Posterior cingulate gyrus (tissue), 11 donors: ENCODE results near the gene PAFAH1B1.
"Not testable (repeated sequence)": the region's sequence is repeated elsewhere in the genome, so short reads cannot be mapped to it uniquely, and the experiment has no call there.

ENCODE experiments used
- DNase-seq, 10 donors: peaks; one replicate each; pipeline versions ENCODE4 v3.0.0 to v3.0.0-alpha.2; 2020 to 2021; ENCODE audit warnings: mixed read lengths in 3 of 10
- intact Hi-C: fragments of 100-400 bp; cut with DNase I; formaldehyde crosslinking; loops from one replicate; pipeline ENCODE4 v1.15.1; 2023

Gene PAFAH1B1

DNA sequence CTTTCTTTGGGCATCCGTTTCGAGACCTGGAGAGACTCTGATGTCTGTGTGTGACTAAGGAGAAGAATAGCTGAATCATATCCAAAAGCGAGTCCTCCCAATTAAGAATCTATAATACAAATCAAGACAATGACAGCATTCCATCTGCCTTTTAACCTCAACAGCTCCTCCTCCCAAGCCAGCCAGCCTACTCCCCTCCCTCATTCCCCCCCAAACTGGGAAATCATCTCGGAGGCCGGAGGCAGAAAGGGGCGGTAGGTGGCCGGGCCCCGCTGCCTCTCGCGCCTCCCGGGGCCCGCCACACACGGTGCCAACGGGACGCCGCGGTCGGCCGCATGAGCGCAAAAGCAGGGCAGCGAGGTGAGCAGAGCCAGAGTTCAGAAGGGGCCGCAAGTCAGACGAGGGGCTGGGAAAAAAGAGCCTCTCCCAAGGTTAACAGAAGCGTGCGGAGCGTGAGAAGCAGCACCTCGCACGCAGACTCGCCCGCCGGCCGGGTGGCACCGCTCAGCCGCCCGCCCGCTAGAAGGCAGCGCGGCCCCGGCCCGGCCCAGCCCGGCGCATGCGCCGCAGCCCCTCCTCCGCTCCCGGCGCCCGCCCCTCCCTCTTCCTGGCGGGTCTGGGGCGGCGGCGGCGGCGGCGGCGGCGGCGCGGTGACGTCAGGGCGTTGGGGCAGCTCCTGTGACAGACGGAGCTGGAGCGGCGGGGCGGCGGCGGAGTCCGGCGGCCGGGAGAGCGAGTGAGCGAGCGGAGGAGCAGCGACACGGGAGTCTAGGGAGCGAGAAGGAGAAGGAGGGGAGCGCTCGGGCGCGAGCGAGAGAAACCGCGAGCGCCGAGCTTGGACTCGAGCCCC lies at the start of gene PAFAH1B1:
Gene PAFAH1B1 (plus strand): TSS at position 684 of the 850 bp plus-strand sequence. CDS start 44,635 bp downstream, outside the sequence.
- peak; percentile 85 to 99 (median 90) for DNase-seq
- intact Hi-C loops: loop anchor here (2.0 to 10.0 kb wide), 3 partner anchors 80 to 191 kb away; partner anchors contain the start of genes CLUH and MNT

DNA sequence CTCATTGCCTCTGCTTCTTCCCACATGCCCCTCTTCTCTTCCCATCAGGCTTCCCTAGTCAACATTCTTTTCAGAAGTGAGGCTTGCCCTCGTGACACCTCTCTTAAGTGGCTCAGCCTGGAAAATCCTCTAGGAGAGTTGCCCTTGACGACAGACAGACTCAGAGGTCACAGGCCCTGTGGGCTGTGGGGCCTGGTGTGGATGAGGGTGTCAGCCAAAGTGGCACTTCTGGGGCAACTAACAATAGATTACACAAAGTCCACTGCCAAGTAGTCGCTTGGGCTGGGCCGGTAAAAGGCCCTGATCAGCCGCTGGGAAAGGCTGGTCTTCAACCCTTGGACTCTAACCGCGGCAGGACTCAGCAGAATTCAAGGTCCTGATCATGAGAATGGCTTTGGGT lies 48.1 kb upstream of the PAFAH1B1 start:
- DNase-seq: no peak
- intact Hi-C loops: no loop called here

DNA sequence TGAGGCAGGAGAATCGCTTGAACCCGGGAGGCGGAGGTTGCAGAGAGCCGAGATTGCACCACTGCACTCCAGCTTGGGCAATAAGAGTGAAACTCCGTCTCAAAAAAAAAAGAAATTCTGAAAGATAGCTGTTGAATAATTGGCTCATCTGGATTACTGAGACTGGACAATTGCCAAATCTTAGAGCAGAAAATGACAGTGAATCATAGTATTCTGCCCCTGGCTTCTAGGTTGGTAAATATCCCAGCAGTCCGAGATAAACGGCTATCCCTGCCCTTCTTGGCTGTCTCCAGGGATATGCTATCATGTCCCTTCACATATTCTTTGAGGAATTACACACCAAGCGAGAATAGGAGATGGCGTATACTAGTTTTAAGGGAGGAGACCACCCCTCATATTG lies 46.3 kb upstream of the PAFAH1B1 start:
- intact Hi-C loops: no loop called here
- DNase-seq: no peak

DNA sequence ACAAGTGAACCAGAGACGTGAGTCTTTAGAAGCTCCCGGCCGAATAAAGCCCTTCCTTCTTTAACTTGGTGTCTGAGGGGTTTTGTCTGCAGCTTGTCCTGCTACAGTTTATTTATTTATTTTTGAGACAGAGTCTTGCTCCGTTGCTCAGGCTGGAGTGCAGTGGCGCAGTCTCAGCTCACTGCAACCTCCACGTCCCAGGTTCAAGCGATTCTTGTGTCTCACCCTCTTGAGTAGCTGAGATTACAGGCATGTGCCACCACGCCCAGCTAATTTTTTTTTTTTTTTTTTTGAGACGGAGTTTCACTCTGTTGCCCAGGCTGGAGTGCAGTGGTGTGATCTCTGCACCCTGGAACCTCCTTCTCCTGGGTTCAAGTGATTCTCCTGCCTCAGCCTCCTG lies 45.4 kb upstream of the PAFAH1B1 start:
- intact Hi-C loops, DNase-seq: not testable (repeated sequence)

DNA sequence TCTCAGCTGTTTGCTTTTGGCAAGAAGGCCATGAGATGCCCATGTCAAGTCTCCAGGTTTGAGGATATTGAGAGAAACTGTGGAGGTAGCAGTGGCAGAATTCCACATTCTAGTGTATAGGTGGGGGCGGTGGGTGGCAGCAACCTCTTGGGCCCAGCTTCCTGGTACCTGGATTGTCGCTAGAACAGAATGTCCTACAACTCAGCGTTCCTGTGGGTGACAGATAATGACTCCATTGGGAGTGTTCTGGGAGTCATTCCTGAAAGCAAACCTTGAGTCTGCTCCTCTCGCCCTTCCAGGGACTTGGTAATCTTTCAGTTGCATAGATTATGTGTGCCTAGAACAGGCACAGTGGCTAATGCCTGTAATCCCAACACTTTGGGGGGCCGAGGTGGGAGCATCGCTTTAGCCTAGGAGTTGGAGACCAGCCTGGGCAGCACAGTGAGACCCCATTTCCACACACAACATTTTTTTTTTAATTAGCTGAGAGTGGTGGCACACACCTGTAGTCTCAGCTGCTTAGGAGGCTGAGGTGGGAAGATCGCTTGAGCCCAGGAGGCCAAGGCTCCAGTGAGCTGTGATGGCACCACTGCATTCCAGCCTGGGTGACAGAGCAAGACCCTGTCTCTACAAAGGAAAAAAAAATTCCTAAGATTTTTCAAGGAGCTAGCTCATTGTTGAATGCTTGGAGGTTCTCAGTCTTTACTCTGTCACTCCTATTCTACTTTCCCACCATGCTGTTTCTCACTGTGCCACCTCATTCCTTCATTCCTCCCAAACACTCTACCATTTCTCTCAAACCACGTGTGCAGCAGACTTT lies 43.9 kb upstream of the PAFAH1B1 start:
- no peak for DNase-seq
- intact Hi-C loops: no loop called here

DNA sequence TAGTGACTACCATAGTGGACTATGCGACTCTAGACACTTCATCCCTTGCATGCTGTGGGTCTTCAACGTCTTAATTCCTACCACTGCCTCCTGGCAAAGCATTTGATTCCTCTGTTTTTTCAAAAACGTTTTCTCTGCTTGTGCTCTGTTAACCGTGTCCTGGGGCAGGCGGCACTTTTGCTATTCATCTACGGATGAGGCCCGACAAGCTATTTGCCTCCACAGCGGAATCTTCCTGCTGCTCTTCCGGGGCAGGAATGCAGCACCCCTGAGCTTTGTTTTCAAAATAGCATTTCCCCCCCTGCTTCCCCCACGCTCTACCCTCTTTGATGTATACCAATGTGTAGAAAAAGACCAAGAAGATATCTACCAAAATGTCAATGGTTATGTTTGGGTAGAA lies 42.0 kb upstream of the PAFAH1B1 start:
- intact Hi-C loops: no loop called here
- DNase-seq: no peak

DNA sequence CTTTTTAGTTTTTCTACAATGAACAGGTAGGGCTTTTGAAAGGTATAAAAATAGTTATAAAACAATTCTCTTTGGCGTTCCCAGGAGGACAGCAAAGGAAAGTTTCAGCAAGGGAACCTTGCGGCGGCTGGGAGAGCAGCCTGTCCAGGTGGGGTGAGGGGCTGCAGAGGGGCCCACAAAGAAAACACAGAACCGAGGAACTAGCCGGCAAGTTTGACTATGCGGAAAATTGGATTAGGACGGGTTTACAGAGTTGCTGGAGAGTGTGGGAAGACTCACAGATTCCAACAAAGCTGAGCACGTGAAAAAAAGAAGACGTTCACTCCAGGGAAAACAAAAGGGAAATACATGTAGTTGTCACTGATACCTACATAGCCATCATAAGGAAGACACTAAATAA lies 41.5 kb upstream of the PAFAH1B1 start:
- DNase-seq: no peak
- intact Hi-C loops: no loop called here

DNA sequence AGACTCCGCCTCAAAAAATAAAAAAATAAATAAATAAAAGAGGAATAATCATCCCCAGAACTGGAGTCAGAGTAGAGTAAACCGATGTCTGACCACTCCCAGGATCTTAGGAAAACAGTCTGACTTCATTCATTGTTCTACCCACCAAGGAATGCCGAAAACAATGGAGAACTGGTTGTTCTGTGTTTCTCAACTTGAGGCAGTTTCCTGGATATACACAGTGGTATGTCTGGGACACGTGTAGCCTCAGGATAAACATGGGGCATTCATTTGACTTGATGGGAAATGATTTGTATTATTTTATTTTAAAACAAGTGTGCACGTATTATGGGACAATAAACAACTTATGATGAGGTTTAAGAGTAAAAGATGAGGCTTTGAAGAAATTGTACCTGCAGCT lies 32.8 kb upstream of the PAFAH1B1 start:
- intact Hi-C loops: no loop called here
- DNase-seq: no peak

DNA sequence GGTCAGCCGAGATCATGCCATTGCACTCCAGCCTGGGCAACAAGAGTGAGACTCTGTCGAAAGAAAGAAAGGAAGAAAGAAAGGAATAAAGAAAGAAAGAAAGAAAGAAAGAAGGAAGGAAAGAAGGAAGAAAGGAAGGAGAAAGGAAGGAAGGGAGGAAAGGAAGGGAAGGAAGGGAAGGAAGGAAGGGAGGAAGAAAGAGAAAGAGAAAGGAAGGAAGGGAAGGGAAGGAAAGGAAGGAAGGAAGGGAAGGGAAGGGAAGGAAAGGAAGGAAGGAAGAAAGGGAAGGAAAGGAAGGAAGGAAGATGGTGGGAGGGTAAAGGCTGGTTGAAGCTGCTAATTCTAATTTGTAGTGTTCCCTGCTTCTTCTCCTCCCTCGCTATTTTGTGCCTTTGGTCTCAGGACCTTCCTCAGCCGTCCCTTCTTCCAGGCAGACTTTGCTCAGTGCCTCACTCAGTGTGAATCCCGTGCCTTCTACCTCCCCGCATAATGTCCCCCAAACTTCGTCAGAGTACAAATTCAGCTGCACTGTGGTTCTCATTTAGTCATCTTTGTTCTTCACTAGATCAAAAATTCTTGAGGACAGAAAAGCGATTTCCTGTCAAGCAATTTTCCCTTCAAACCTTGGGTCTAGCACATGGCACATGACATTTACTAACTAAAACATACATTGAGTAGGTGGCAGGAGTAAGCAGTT lies 31.1 kb upstream of the PAFAH1B1 start:
- intact Hi-C loops: no loop called here
- DNase-seq: no peak

DNA sequence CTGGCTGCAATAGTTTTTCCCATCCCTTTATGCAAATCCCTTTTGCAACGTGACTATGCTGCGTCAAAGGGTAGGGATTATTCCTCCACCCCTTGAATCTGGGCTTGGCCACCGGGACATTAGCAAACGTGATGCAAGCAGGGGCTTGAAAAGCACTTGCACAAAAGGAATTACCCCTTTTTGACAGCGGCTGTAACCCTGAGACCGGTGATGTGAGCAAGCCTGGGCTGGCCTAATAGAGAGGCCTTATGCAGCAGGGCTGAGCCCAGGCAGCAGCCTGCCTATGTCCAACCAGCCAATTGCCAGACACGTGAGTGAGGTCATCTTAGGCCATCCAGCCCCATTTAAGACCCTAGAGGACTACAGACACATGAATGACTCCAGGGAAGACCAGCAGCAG lies 30.4 kb upstream of the PAFAH1B1 start:
- no peak for DNase-seq
- intact Hi-C loops: no loop called here

DNA sequence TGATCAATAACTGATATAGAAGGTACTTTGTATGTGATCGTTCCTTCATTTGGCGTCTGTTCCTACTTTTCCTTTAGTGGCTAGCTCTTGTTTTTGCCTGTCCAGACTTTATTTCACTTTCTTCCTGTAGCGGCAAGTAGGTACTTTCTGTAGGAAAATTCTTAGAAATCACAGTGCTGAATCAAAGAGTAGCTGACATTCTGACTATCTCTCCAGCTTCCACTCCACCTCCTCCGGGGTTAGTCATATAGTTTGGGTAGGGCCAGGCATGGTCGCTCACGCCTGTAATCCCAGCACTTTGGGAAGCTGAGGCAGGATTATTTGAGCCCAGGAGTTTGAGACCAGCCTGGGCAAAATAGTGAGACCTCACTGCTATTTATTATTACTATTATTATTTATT lies 29.9 kb upstream of the PAFAH1B1 start:
- intact Hi-C loops: no loop called here
- no peak for DNase-seq

DNA sequence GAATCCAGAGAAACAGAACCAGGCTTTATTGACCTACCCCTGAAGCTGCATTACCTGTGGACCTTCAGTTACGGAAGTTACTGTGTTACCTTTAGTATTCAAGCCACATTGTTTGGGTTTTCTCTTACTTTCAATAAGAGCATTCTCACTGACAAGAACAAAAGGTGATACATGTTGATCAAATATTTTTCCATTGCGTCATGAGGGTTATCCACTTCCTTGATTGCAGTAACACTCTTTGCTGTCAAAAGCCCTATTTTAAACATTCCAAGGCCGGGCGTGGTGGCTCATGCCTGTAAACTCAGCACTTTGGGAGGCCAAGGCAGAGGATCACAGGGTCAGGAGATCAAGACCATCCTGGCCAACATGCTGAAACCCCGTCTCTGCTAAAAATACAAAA lies 28.6 kb upstream of the PAFAH1B1 start:
- no peak for DNase-seq
- intact Hi-C loops: no loop called here

DNA sequence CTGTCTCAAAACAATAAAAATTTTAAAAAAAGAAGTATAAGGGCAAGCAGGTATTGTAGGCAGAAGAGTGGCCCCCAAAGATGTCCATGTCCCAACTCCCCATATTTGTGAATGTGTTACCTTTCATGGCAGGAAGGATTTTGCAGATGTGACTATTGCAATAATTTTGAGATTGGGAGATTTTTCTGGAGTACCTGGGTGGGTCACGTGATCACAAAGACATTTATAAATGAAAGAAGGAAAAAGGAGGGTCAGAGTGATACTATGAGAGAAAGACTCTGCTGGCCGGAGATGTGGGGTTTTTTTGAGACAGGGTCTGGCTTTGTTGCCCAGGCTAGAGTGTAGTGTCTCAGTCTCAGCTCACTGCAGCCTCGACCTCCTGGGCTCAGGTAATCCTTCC lies 27.4 kb upstream of the PAFAH1B1 start:
- intact Hi-C loops: no loop called here
- no peak for DNase-seq

DNA sequence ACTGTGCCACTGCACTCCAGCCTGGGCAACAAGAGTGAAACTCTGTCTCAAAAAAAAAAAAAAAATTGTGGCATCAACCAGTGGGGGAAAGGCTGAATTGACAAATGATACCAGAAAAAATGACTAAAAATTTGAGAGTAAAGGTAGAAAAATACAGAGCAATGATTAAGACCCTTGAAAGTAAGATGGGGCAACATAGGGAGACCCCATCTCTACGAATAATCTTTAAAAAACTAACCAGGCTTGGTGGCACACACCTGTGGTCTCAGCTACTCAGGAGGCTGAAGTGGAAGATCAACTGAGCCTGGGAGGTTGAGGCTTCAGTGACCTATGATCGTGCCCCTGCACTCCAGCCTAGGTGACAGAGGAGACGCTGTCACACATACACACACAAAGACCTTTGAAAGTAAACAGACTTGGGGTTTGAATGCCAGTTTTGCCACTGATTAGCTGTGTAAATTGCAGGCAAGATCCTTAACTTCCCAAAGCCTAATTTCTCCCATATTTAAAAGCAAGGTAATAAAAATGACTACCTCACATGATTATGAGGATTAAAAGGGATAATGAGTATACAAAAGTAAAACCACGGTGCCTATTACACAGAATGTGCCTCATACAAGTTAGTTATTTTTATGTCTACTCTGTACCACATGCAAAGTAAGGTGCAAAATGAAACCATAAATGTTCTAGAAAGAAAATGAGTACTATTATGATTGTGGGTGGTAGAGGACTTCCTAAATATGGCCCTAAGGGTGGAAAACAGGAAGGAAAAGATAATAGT lies 21.7 kb upstream of the PAFAH1B1 start:
- intact Hi-C loops: no loop called here
- DNase-seq: no peak

DNA sequence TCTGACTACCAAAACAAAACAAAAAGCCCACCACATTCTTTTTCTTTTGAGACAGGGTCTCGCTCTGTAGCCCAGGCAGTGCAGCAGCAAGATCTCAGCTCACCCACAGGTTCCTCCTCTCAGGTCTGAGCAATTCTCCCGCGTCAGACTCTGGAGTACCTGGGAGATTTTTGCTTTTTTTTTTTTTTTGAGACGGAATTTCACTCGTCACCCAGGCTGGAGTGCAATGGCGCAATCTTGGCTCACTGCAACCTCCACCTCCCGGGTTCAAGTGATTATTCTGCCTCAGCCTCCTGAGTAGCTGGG lies 21.2 kb upstream of the PAFAH1B1 start:
- intact Hi-C loops, DNase-seq: not testable (repeated sequence)

DNA sequence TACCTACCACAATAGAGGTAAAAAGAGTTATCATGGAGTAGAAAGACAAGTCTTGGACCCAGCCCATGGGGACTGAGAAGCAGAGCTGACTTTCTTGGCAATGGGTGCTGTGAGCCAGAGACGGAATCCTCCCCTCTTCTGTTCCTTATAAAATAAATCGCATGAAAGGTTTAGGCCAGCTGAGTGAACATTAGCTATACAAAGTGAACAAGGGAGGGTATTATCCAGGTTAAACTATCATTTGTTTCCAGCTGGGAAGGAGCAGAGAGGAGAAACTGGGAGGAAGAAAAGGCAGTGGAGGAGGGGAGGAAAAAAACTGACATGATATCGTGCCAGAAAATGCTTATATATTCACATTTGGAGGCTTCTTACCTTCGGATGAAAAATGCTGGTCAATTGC lies 13.3 kb upstream of the PAFAH1B1 start:
- intact Hi-C loops: no loop called here
- no peak for DNase-seq

DNA sequence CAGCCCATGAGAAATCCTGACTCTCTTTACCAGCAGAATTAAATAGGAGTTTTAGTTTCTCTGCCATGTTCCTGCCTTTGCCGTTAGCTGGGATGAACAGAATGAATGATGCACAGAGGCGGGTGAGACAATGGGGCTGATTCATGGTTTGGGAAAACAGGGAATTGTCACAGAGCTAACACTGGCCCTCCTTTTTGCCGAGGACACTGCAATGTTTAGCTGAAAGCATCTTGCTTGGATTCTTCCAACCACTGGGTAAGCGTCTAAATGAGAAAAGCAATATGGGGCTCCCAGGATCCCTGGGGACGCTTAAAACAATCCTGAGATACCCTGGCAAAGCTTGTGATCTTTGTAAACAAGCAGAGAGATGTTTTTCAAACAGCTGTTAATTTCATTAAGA lies 12.8 kb upstream of the PAFAH1B1 start:
- intact Hi-C loops: no loop called here
- peak in 7 of 10 donors; percentile 25 to 93 (median 58) for DNase-seq

DNA sequence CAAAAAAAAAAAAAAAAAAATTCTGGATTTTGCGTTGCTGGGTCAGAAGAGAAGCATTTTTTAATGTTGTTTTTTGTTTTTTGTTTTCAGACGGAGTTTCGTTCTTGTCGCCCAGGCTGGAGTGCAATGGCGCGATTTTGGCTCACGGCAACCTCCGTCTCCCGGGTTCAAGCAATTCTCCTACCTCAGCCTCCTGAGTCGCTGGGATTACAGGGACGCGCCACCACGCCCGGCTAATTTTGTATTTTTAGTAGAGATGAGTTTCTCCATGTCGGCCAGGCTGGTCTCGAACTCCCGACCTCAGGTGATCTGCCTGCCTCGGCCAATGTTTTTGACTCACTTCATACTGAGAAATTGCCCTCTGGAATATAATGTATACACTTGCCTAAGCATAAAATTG lies 11.0 kb upstream of the PAFAH1B1 start:
- DNase-seq: no peak
- intact Hi-C loops: no loop called here

DNA sequence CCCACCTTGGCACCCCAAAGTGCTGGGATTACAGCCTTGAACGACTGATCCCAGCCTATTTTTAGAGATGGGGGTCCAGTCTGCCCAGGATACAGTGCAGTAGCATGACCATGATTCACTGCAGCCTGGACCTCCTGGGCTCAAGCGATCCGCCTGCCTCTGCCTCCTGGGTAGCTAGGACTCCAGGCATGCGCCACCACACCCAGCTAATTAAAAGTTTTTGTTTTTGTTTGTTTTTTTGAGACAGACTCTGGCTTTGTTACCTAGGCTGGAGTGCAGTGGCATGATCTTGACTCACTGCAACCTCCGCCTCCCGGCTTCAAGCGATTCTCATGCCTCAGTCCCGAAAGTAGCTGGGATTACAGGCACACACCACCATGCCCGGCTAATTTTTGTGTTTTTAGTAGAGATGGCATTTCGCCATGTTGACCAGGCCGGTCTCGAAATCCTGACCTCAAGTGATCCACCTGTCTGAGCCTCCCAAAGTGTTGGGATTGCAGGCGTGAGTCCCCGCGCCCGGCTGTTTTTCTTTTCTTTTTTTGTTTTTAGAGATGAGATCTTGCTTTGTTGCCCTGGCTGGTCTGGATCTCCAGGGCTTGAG lies 2.3 kb upstream of the PAFAH1B1 start:
- intact Hi-C loops: loop anchor here (5.0 to 10.0 kb wide), 2 partner anchors 124 to 189 kb away; partner anchors contain the start of genes CLUH and MNT
- no peak for DNase-seq
